ENCODE data around the gene PPP1CA. TPM values are rescaled to one million over a fixed set of nuclear protein-coding genes. Genes with fewer than 3 reads are reported as not detected.

PPP1CA gene
- total and polyA plus RNA-seq, 2 donors (not counting 1 experiment from before 2014, with no cell fraction given), result 104 to 135 TPM

DNA sequence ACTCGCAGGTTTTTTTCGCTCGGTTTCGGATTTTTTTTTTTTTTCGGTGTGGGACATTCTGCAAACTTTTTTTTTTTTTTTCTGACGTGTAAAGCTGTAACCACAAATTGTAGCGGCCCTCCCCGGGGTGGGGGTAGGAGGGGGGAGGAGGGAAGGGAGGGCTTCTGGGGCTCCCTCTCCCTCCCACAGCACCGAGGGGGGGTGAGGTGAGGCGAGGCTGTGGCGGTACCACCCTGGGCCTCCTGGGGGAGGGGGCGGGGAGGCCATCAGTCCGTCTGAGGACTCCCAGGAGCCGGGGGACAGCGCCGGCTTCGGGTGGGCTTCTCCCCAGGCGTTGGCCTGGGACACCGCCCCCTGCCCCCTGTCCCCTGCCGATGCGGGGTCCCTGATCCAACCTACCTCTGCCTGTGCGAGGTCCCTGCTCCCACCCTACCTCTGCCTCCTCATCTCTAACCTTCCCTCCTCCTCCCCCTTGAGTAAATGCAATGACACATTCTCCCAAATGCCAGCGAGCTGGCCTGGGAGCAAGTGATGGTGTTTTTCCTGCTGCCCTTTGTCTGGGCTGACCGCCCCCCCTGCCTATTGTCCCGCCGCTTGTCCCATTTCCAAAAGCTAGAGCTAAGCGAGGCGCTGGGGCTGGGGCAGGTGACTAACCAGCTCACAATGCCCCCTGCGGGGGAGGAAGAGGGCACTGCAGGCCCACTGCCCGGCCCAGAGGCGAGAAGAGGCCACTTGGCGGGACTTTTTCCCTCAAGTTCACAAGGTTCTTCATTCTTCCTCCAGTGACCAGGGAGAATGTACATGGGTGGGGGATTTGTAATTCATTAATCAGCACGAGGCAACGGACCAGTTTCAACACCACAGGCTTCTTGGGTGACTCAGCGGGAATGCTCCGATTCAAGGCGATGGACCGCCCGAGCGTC, 27.7 kb downstream of the PPP1CA start:
- Histone ChIP-seq H3K9me3 (ENCODE audit: control insufficient read depth, insufficient read depth, low read depth, low read length) (no peaks in the 10 kb centered on the region), H3K79me2 (ENCODE audit: control insufficient read depth, insufficient read depth, low read length) (peaks cover 29% of the 10 kb centered on the region)

DNA sequence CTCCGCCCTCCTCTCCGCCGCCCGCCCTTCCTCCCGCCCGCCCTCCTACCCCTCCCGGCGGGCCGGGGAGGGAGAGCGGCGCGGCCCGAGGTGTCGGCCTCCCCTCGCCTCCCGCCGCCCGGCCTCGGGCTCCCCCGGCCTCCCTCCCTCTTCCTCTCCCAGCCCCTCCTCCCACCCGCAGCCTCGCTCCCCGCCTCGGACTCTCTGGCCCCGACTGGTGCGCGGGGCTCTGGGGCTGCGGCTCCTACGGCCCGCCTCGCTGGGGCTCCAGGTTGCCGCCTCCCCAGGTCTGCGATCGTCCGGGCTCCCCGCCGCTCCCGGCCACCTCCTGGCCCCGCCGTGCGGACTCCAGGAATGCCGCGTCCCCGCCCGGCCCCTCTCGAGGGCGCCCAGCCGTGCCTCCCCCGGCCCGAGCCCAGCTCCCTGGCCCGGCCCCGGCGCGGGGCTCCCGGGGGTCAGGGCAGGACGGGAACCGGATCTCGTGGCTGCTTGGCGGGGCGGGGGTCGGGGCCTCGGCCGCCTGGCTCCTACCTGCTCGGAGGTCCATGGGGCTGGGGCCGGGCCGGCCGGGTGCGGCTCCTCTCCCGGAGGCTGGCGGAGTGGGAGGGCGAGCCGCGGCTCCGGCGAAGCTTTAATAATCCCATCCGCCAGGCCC, 28.5 kb downstream of the PPP1CA start, which contains the start of gene CLCF1:
Gene CLCF1, minus strand, starts transcription at position 606 of the 655 bp plus-strand sequence. Its CDS starts 59 bp downstream, at position 547.
- H2AFZ ChIP-seq (ENCODE audit: low read length), result no peak within 1 kb of the TSS
- peak; percentile 56 to 75 for DNase-seq (ENCODE audit: low read depth in 2 of 2)

More for the DNA sequence above, 27.7 kb downstream of the PPP1CA start:
- peak overlapping the region; percentile 97 for H3K27ac ChIP-seq (ENCODE audit: insufficient read depth, low read length)
- peak overlapping the region; percentile 35 to 74 (median 64) for H3K4me3 ChIP-seq (replicated peaks in 1 of 4; ENCODE audit: control extremely low read depth in 1 of 4, insufficient read depth in 1 of 4, low read depth in 3 of 4, low read length in 4 of 4)
- no peak overlapping the region for H2AFZ ChIP-seq (ENCODE audit: low read length)
- H4K20me1 ChIP-seq (ENCODE audit: control insufficient read depth, extremely low read depth, insufficient read depth, low read length), result no peaks in the 10 kb centered on the region
- H3K4me2 ChIP-seq (ENCODE audit: extremely low read depth, insufficient read depth, low read length), result peak overlapping the region; percentile 55
- no peaks in the 10 kb centered on the region for H3K36me3 ChIP-seq (ENCODE audit: control insufficient read depth, insufficient read depth, low read length)
- DNase-seq (ENCODE audit: low read depth in 2 of 2), result peak; percentile 98 to 99
- peak overlapping the region; percentile 93 for H3K9ac ChIP-seq (ENCODE audit: insufficient read depth, low read length)
- H3K4me1 ChIP-seq (ENCODE audit: control insufficient read depth, extremely low read depth, insufficient read depth, low read length), result peaks cover 44% of the 10 kb centered on the region
- H3K27me3 ChIP-seq (ENCODE audit: control insufficient read depth, insufficient read depth, low read length), result no peaks in the 10 kb centered on the region
- TF ChIP-seq EZH2 (IDR thresholded peaks at IDR 0.05; ENCODE audit: low read length, missing control alignments), result no peak
- TF ChIP-seq, protein P1, sequence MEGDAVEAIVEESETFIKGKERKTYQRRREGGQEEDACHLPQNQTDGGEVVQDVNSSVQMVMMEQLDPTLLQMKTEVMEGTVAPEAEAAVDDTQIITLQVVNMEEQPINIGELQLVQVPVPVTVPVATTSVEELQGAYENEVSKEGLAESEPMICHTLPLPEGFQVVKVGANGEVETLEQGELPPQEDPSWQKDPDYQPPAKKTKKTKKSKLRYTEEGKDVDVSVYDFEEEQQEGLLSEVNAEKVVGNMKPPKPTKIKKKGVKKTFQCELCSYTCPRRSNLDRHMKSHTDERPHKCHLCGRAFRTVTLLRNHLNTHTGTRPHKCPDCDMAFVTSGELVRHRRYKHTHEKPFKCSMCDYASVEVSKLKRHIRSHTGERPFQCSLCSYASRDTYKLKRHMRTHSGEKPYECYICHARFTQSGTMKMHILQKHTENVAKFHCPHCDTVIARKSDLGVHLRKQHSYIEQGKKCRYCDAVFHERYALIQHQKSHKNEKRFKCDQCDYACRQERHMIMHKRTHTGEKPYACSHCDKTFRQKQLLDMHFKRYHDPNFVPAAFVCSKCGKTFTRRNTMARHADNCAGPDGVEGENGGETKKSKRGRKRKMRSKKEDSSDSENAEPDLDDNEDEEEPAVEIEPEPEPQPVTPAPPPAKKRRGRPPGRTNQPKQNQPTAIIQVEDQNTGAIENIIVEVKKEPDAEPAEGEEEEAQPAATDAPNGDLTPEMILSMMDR (conservative IDR thresholded peaks at IDR 0.05 in 1 of 2, IDR thresholded peaks at IDR 0.05 in 1 of 2; ENCODE audit: low read depth in 1 of 2, low read length in 2 of 2), result peak; percentile 33 to 45

More for the DNA sequence above, 28.5 kb downstream of the PPP1CA start, which contains the start of gene CLCF1:
- H3K4me3 ChIP-seq (replicated peaks in 1 of 4; ENCODE audit: control extremely low read depth in 1 of 4, insufficient read depth in 1 of 4, low read depth in 3 of 4, low read length in 4 of 4), result peak within 1 kb of the TSS; percentile 35 to 74 (median 64)
- H3K27me3 ChIP-seq (ENCODE audit: control insufficient read depth, insufficient read depth, low read length), result no peaks in the 10 kb centered on the region
- H3K27ac ChIP-seq (ENCODE audit: insufficient read depth, low read length), result peak within 1 kb of the TSS; percentile 97
- no peak for TF ChIP-seq EZH2 (IDR thresholded peaks at IDR 0.05; ENCODE audit: low read length, missing control alignments)
- TF ChIP-seq, protein P1 (conservative IDR thresholded peaks at IDR 0.05 in 1 of 2, IDR thresholded peaks at IDR 0.05 in 1 of 2; ENCODE audit: low read depth in 1 of 2, low read length in 2 of 2), result no peak
- H3K36me3 ChIP-seq (ENCODE audit: control insufficient read depth, insufficient read depth, low read length), result no peaks in the 10 kb centered on the region
- no peaks in the 10 kb centered on the region for H4K20me1 ChIP-seq (ENCODE audit: control insufficient read depth, extremely low read depth, insufficient read depth, low read length)
- peaks cover 44% of the 10 kb centered on the region for H3K4me1 ChIP-seq (ENCODE audit: control insufficient read depth, extremely low read depth, insufficient read depth, low read length)
- H3K9me3 ChIP-seq (ENCODE audit: control insufficient read depth, insufficient read depth, low read depth, low read length), result no peaks in the 10 kb centered on the region
- peak within 1 kb of the TSS; percentile 93 for H3K9ac ChIP-seq (ENCODE audit: insufficient read depth, low read length)
- peak within 1 kb of the TSS; percentile 58 for H3K4me2 ChIP-seq (ENCODE audit: extremely low read depth, insufficient read depth, low read length)
- peaks cover 29% of the 10 kb centered on the region for H3K79me2 ChIP-seq (ENCODE audit: control insufficient read depth, insufficient read depth, low read length)

Measured in fibroblast of lung (primary cell).